Measurements from ENCODE around the gene INS.

The INS gene

GRCh38 chr11:2142762-2143202 lies 18.2 kb downstream of the INS start:
- no peak for DNase-seq

GRCh38 chr11:2142300-2142759 lies 18.7 kb downstream of the INS start:
- DNase-seq, result no peak

GRCh38 chr11:2140411-2141400 lies 20.3 kb downstream of the INS start:
- DNase-seq, result no peak

GRCh38 chr11:2139621-2140337 lies 21.2 kb downstream of the INS start:
- DNase-seq, result no peak

- DNase-seq, result no peak
Observed at GRCh38 chr11:2139123-2139521, 21.9 kb downstream of the INS start, which contains the start of gene IGF2. IGF2 (minus strand) TSS chr11:2139389; CDS start chr11:2135523, 3,866 bp downstream.

GRCh38 chr11:2138431-2139122 lies 22.4 kb downstream of the INS start:
- no peak for DNase-seq

- no peak for DNase-seq
Observed at GRCh38 chr11:2138068-2138430, 23.0 kb downstream of the INS start.

- no peak for DNase-seq
Observed at GRCh38 chr11:2137202-2138067, 23.6 kb downstream of the INS start.

GRCh38 chr11:2136952-2137201 lies 24.1 kb downstream of the INS start:
- no peak for DNase-seq

- no peak for DNase-seq
Observed at GRCh38 chr11:2136209-2136951, 24.6 kb downstream of the INS start.

- DNase-seq, result no peak
Observed at GRCh38 chr11:2135648-2136201, 25.3 kb downstream of the INS start.

- DNase-seq, result no peak
Observed at GRCh38 chr11:2135018-2135569, 25.9 kb downstream of the INS start.

GRCh38 chr11:2134022-2135010 lies 26.7 kb downstream of the INS start:
- no peak for DNase-seq

GRCh38 chr11:2133241-2134021 lies 27.6 kb downstream of the INS start:
- DNase-seq, result no peak

- no peak for DNase-seq
Observed at GRCh38 chr11:2132874-2133240, 28.2 kb downstream of the INS start.

- DNase-seq, result no peak
Observed at GRCh38 chr11:2132246-2132645, 28.8 kb downstream of the INS start.

- DNase-seq, result no peak
Observed at GRCh38 chr11:2131371-2132236, 29.4 kb downstream of the INS start.

GRCh38 chr11:2130881-2131352 lies 30.1 kb downstream of the INS start:
- no peak for DNase-seq
